ENCODE measurements around the gene MACROD2. TPM values are rescaled to one million over a fixed set of nuclear protein-coding genes. Genes with fewer than 3 reads are reported as not detected.

MACROD2 gene
- total RNA-seq, 1 experiment from 2014 or later = 1.4 TPM

DNA sequence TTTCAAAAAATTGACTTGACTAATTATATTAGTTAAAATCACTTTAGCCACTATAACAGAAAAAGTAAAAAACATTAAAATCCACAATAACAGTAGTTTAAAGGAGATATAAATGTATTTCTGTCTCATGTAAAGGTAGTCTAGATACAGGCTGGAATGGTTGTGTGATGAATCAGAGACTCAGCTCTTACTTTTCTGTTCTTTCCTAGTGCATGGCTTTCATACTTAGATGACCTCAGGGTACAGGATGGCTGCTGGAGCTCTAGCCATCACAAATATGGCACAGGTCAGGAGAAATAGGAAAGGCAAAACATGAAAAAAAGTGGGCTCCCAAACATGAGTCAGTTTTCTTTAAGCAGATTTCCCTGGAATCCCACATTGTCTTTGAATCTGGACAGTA is 499.8 kb downstream of the MACROD2 start:
- Histone ChIP-seq H3K27ac (ENCODE audit: low read depth, low read length, poor library complexity, severe bottlenecking) (no peak overlapping the region), H3K9me3 (ENCODE audit: low read depth, low read length, poor library complexity, severe bottlenecking) (no peaks in the 10 kb centered on the region), H3K4me1 (ENCODE audit: insufficient read depth, low read length, poor library complexity, severe bottlenecking) (no peaks in the 10 kb centered on the region), H3K36me3 (ENCODE audit: insufficient read depth, low read length, poor library complexity, severe bottlenecking) (no peaks in the 10 kb centered on the region), H3K4me3 (ENCODE audit: low read depth, low read length, poor library complexity, severe bottlenecking) (no peak overlapping the region), H3K27me3 (replicated peaks; ENCODE audit: insufficient read depth, low read depth, low read length, poor library complexity) (no peaks in the 10 kb centered on the region)
- intact Hi-C loops (cut with micrococcal nuclease; ENCODE audit: unreplicated experiment) = no loop called here
- BruUV-seq (replicated peaks) = no TSS peak
- no peak for DNase-seq (ENCODE audit: low spot score)
- TF ChIP-seq, protein P1, sequence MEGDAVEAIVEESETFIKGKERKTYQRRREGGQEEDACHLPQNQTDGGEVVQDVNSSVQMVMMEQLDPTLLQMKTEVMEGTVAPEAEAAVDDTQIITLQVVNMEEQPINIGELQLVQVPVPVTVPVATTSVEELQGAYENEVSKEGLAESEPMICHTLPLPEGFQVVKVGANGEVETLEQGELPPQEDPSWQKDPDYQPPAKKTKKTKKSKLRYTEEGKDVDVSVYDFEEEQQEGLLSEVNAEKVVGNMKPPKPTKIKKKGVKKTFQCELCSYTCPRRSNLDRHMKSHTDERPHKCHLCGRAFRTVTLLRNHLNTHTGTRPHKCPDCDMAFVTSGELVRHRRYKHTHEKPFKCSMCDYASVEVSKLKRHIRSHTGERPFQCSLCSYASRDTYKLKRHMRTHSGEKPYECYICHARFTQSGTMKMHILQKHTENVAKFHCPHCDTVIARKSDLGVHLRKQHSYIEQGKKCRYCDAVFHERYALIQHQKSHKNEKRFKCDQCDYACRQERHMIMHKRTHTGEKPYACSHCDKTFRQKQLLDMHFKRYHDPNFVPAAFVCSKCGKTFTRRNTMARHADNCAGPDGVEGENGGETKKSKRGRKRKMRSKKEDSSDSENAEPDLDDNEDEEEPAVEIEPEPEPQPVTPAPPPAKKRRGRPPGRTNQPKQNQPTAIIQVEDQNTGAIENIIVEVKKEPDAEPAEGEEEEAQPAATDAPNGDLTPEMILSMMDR (conservative IDR thresholded peaks at IDR 0.05; ENCODE audit: low read depth, low read length) = no peak
- no peak for TF ChIP-seq EZH2 (IDR thresholded peaks at IDR 0.05; ENCODE audit: borderline replicate concordance, low read depth, low read length, poor library complexity, severe bottlenecking)
- CTCF ChIA-PET = no interaction called here
- POLR2A ChIA-PET (ENCODE audit: low non-redundant PET) = no interaction called here

DNA sequence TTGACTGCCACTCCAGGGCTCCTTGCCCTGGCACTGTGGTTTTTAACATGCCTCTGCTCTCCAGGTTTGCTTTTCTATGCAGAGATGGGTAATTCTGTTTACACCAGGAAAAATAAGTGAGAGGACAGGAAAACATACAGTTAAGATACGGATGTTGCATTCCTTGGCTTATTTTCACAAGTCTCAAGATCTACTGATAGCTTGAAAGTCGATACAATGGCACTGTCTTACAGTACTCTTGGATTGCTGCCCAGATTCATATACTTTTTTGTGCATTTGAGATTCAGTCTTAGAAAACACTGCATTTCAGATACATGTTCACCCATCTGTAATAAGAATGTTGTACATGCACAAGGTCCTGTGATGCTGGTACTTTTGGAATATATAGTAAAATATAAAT is 501.7 kb downstream of the MACROD2 start:
- intact Hi-C loops (cut with micrococcal nuclease; ENCODE audit: unreplicated experiment) = no loop called here
- ChIA-PET POLR2A (ENCODE audit: low non-redundant PET) (no interaction called here), CTCF (no interaction called here)
- peak; percentile 3 for DNase-seq (ENCODE audit: low spot score)
- BruUV-seq (replicated peaks) = no TSS peak
- Histone ChIP-seq H3K9me3 (ENCODE audit: low read depth, low read length, poor library complexity, severe bottlenecking) (no peaks in the 10 kb centered on the region), H3K4me3 (ENCODE audit: low read depth, low read length, poor library complexity, severe bottlenecking) (no peak overlapping the region), H3K27ac (ENCODE audit: low read depth, low read length, poor library complexity, severe bottlenecking) (no peak overlapping the region), H3K27me3 (replicated peaks; ENCODE audit: insufficient read depth, low read depth, low read length, poor library complexity) (no peaks in the 10 kb centered on the region), H3K4me1 (ENCODE audit: insufficient read depth, low read length, poor library complexity, severe bottlenecking) (no peaks in the 10 kb centered on the region), H3K36me3 (ENCODE audit: insufficient read depth, low read length, poor library complexity, severe bottlenecking) (no peaks in the 10 kb centered on the region)
- TF ChIP-seq, protein P1 (conservative IDR thresholded peaks at IDR 0.05; ENCODE audit: low read depth, low read length) = no peak
- TF ChIP-seq EZH2 (IDR thresholded peaks at IDR 0.05; ENCODE audit: borderline replicate concordance, low read depth, low read length, poor library complexity, severe bottlenecking) = no peak

DNA sequence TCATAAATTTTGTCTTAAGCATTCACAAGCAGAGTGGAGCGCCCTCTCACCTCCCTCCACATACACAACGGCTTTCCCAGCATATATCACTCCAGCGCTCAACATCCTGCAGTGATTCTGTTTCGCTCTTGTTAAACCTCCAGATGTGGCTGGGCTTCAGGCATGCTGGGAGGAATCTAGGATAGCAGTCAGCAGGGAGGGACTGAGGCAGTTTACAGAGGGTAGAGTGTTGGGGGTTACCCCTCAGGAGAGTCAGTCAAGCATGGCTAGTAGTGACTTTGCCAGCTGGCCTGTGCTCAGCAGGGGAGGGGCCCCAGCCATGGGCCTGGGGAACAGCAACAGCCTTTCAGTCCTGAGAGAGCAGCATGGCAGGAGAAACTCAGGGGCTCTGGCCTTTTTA is 503.5 kb downstream of the MACROD2 start:
- CTCF ChIA-PET = no interaction called here
- no peak overlapping the region for H3K27ac ChIP-seq (ENCODE audit: low read depth, low read length, poor library complexity, severe bottlenecking)
- POLR2A ChIA-PET (ENCODE audit: low non-redundant PET) = no interaction called here

More for the DNA sequence above, 503.5 kb downstream of the MACROD2 start:
- DNase-seq (ENCODE audit: low spot score) = no peak
- Histone ChIP-seq H3K36me3 (ENCODE audit: insufficient read depth, low read length, poor library complexity, severe bottlenecking) (no peaks in the 10 kb centered on the region), H3K4me1 (ENCODE audit: insufficient read depth, low read length, poor library complexity, severe bottlenecking) (no peaks in the 10 kb centered on the region), H3K27me3 (replicated peaks; ENCODE audit: insufficient read depth, low read depth, low read length, poor library complexity) (no peaks in the 10 kb centered on the region), H3K9me3 (ENCODE audit: low read depth, low read length, poor library complexity, severe bottlenecking) (no peaks in the 10 kb centered on the region), H3K4me3 (ENCODE audit: low read depth, low read length, poor library complexity, severe bottlenecking) (no peak overlapping the region)
- TF ChIP-seq EZH2 (IDR thresholded peaks at IDR 0.05; ENCODE audit: borderline replicate concordance, low read depth, low read length, poor library complexity, severe bottlenecking) = no peak
- TF ChIP-seq, protein P1 (conservative IDR thresholded peaks at IDR 0.05; ENCODE audit: low read depth, low read length) = no peak
- intact Hi-C loops (cut with micrococcal nuclease; ENCODE audit: unreplicated experiment) = no loop called here
- no TSS peak for BruUV-seq (replicated peaks)
